Natural killer cell treated with Interleukin-12 subunit alpha and Interleukin-12 subunit beta and Interleukin-15 and Interleukin-18, amount 100 ng/mL, for 72 hours (primary cell): ENCODE results near the gene WDFY4. TPM values are rescaled to one million over a fixed set of nuclear protein-coding genes. Genes with fewer than 3 reads are reported as not detected.

ENCODE experiments used
- ATAC-seq, 2 donors: fragments of 150-1000 bp; cut with Tn5 transposase in 1 of 2; sonication (Bioruptor Pico), chemical (Tn5 transposase) in 1 of 2; 2 replicates each; pipeline ENCODE4 v1.10.0; 2021
- DNase-seq: peaks from one replicate; pipeline ENCODE4 v3.0.0; 2022; ENCODE audit warnings: low spot score
- H3K27ac Mint-ChIP-seq, 2 donors: 1 replicate in 1 of 2; 2 replicates in 1 of 2; pipeline ENCODE4 v1.8.0; 2022; ENCODE audit warnings: mixed read lengths in 2 of 2, mild to moderate bottlenecking in 1 of 2, moderate library complexity in 1 of 2
- H3K27me3 Mint-ChIP-seq, 2 donors: 1 replicate in 1 of 2; 2 replicates in 1 of 2; pipeline ENCODE4 v1.8.0; 2022; ENCODE audit warnings: mixed read lengths in 2 of 2
- H3K36me3 Mint-ChIP-seq: one replicate; pipeline ENCODE4 v1.8.0; 2022; ENCODE audit warnings: mixed read lengths
- H3K4me1 Mint-ChIP-seq, 2 donors: 1 replicate in 1 of 2; 2 replicates in 1 of 2; pipeline ENCODE4 v1.8.0; 2022; ENCODE audit warnings: low read depth in 2 of 2, mixed read lengths in 2 of 2, mild to moderate bottlenecking in 1 of 2
- H3K4me3 Mint-ChIP-seq: one replicate; pipeline ENCODE4 v1.8.0; 2022; ENCODE audit warnings: mixed read lengths
- H3K9me3 Mint-ChIP-seq: 2 replicates; pipeline ENCODE4 v1.8.0; 2022; ENCODE audit warnings: mixed read lengths
- total RNA-seq, 2 donors: library from RNA; stranded (reverse); gene quantifications; one replicate each; pipeline ENCODE4 v1.2.3, GENCODE V29; 2022

Gene WDFY4
- total RNA-seq, 2 donors from 2014 or later: 2.0 TPM; not detected in 1

DNA sequence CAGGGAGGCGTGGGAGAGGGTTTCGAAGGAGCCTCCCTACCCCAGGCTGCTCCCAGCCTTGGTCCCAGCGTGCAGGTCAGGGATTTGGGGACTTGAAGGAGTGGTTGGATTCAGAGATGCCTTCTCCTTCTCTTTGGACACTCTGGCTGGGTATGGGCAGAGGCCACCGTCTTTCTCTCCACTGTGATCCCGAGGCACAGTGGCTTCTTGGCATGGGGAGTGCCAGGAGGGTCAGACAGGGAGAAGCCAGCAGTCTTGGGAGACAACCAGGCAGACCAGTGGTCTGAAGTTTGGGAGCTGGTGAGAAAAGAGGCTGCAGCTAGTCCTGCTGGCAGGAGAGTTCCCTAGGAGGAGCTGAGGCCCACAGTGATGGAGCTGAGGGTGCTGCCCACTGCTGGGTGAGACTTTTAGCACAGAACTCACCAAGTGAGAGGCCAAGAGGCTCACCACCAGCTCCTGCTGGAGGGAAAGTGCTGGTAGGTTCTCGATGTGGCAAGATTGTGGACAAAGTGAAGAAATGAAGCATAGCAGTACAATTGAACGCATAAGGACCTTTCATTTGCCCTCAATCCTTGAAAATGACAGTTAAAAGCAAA, 35.2 kb upstream of the WDFY4 start:
- peaks cover 23 to 59% of the 10 kb centered on the region in 2 donors for H3K27me3 Mint-ChIP-seq
- peak; percentile 60 to 81 for ATAC-seq

DNA sequence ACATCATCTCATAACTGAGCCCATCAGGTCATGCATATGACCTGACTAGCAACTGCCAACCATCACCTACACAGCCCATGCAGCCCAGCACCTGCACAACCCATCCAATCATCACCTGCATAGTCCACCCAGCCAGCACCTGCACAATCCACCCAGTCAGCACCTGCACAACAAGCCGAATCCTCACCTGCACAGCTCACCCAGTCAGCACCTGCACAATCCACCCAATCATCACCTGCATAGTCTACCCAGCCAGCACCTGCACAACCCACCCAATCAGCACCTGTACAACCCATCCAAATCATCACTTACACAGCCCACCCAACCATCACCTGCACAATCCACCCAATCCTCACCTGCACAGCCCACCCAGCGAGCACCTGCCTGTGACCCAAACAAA, 33.4 kb upstream of the WDFY4 start:
- Mint-ChIP-seq H3K4me1 (peaks cover 19 to 35% of the 10 kb centered on the region in 2 donors), H3K27ac (no peak overlapping the region), H3K9me3 (no peaks in the 10 kb centered on the region), H3K27me3 (peaks cover 29 to 53% of the 10 kb centered on the region in 2 donors), H3K4me3 (no peak overlapping the region), H3K36me3 (peaks cover 6% of the 10 kb centered on the region)
- DNase-seq: no peak
- ATAC-seq: no peak

More for the DNA sequence above, 35.2 kb upstream of the WDFY4 start:
- H3K4me3 Mint-ChIP-seq: no peak overlapping the region
- H3K27ac Mint-ChIP-seq: no peak overlapping the region
- H3K36me3 Mint-ChIP-seq: no peaks in the 10 kb centered on the region
- no peak for DNase-seq
- peaks cover 11 to 29% of the 10 kb centered on the region in 2 donors for H3K4me1 Mint-ChIP-seq
- no peaks in the 10 kb centered on the region for H3K9me3 Mint-ChIP-seq

GRCh38 chr10:48651839-48652238, 32.8 kb upstream of the WDFY4 start:
- Mint-ChIP-seq H3K9me3 (no peaks in the 10 kb centered on the region), H3K4me3 (no peak overlapping the region), H3K27me3 (peaks cover 32 to 53% of the 10 kb centered on the region in 2 donors), H3K36me3 (peaks cover 6% of the 10 kb centered on the region), H3K27ac (no peak overlapping the region), H3K4me1 (peaks cover 24 to 39% of the 10 kb centered on the region in 2 donors)
- ATAC-seq: no peak
- no peak for DNase-seq

DNA sequence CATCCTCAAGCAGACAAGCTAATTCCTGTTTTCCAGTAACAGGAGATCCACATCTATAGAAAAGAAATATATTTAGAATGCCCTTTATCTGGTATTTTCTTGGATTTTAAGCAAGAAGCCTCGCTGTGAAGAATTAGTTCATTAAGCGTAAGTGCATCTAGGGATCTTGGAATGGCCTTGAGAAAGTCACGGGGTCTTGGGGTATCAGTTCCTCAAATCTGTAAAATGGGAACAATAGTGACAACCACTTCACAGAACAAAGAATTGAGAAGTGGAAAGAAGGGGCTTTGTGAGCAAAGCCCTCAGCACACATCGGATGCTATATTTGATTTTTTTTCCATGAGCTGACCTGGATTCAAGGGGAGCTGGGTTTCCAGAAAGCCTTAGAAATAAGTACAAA, 32.3 kb upstream of the WDFY4 start:
- DNase-seq (no peak), ATAC-seq (no peak)
- no peak overlapping the region for H3K27ac Mint-ChIP-seq
- peaks cover 6% of the 10 kb centered on the region for H3K36me3 Mint-ChIP-seq
- H3K4me1 Mint-ChIP-seq: peaks cover 24 to 39% of the 10 kb centered on the region in 2 donors
- H3K27me3 Mint-ChIP-seq: peaks cover 32 to 53% of the 10 kb centered on the region in 2 donors
- H3K9me3 Mint-ChIP-seq: no peaks in the 10 kb centered on the region
- H3K4me3 Mint-ChIP-seq: no peak overlapping the region

DNA sequence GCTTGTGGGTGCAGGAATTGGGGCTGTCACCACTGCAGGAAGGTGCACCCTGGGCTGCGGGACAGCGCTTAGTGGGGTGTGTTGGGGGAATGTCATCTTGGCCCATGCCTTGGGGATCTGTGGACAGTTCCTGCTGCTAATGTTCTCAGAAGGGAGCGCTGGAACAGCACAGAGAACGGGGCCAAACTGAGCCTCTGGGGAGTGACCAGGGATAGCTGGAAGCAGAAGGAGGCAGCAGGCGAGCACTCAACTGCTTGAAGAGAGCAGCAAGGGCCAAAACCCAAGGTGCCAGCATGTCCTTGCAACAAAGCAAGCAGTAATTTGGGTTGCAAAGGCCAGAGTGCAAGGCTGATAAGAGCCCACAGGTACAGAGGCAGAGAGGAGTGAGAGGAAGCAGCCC, 31.3 kb upstream of the WDFY4 start:
- Mint-ChIP-seq H3K27me3 (peaks cover 31 to 51% of the 10 kb centered on the region in 2 donors), H3K4me3 (no peak overlapping the region)
- no peak for ATAC-seq

DNA sequence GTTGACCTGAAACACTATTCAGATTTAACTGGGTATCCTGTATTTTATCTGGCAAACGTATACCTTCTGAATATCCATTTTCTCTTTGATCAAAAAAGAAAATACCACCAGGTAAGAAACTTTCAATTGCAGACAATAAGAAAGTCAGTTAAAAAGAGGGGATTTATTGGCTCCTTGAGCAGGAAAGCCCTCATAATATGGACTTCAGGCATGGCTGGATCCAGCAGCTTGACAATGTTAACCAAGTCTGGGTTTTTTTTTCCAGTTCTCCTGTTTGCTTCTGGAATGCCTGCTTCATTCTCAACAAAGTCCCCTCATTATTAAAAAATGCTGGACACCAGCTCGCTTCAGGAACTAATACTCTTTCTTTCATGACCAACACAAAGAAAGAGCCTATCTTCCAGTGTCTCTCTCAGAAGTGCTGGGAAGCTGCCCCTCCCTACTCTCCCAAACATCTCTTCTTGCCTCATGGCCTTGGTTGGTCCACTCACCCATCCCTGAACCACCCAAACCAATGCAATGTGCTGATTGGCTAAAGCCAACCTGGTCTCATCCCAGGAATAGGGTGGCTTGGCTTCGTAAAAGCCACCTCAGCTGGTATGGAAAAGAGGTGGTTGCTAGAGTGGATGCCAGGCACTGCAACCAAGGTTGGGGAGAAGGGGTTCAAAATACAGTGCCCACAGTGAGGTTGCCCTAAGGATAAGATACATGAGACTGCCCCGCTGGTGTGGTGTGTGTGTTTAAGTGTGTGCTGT, 30.6 kb upstream of the WDFY4 start:
- peaks cover 6% of the 10 kb centered on the region for H3K36me3 Mint-ChIP-seq
- DNase-seq (no peak), ATAC-seq (no peak)
- peak overlapping the region in 1 of 2 donors; percentile 53 for H3K27ac Mint-ChIP-seq
- H3K4me1 Mint-ChIP-seq: peaks cover 21 to 30% of the 10 kb centered on the region in 2 donors
- peaks cover 31 to 44% of the 10 kb centered on the region in 2 donors for H3K27me3 Mint-ChIP-seq
- H3K9me3 Mint-ChIP-seq: no peaks in the 10 kb centered on the region
- H3K4me3 Mint-ChIP-seq: peak overlapping the region; percentile 85

More for the DNA sequence above, 31.3 kb upstream of the WDFY4 start:
- no peak for DNase-seq
- peaks cover 21 to 36% of the 10 kb centered on the region in 2 donors for H3K4me1 Mint-ChIP-seq
- H3K27ac Mint-ChIP-seq: no peak overlapping the region
- peaks cover 6% of the 10 kb centered on the region for H3K36me3 Mint-ChIP-seq
- H3K9me3 Mint-ChIP-seq: no peaks in the 10 kb centered on the region

DNA sequence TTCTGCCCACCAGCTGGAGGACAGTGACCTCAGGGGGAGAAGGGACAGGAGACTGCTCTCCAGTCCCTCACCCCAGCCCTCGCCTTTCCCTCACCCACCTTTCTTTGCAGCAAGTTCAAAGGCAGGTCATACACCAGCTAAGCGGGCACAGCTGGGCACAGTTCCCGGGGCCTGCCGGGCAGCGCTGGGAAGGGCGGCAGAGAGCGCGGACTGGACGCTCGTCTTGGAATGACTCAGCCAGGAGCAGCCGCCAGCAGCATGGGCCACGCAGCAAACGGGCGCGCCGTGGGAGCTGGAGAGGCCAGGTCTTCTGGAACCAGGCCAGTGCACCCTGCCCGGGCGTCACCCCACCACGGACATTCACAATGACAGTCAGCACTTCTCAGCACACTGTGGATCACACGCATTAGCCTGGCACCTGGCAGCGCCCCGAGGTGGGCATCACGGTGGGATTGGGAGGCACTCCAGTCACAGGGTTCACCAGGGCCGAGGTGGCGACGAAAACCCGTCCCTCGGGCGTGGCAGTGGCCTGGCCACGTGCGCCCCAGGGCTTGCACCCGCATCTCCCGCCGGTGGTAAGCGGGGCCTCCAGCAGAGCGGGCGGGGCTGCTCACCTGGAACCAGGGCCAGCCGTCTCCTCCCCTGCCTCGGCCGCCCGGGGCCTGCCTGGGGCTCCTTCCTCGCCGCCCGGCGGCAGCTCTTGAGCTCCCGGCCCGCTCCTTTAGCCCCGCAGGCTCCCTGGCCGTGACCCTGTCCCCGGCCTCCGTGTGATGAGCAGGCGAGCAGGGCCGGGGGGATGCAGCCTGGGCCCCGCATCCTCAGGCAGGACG, 29.0 kb upstream of the WDFY4 start:
- H3K9me3 Mint-ChIP-seq: no peaks in the 10 kb centered on the region
- peaks cover 19 to 21% of the 10 kb centered on the region in 2 donors for H3K4me1 Mint-ChIP-seq
- DNase-seq (no peak), ATAC-seq (peak in 1 of 2 donors; percentile 61)
- peak overlapping the region in 1 of 2 donors; percentile 53 for H3K27ac Mint-ChIP-seq
- H3K27me3 Mint-ChIP-seq: peaks cover 31 to 40% of the 10 kb centered on the region in 2 donors
- peaks cover 6% of the 10 kb centered on the region for H3K36me3 Mint-ChIP-seq
- peak overlapping the region; percentile 85 for H3K4me3 Mint-ChIP-seq

- H3K4me3 Mint-ChIP-seq: peak overlapping the region; percentile 83
- ATAC-seq (peak; percentile 96 to 99), DNase-seq (peak; percentile 95)
- H3K9me3 Mint-ChIP-seq: no peaks in the 10 kb centered on the region
- H3K27me3 Mint-ChIP-seq: peaks cover 28 to 35% of the 10 kb centered on the region in 2 donors
- no peak overlapping the region for H3K27ac Mint-ChIP-seq
- peaks cover 6% of the 10 kb centered on the region for H3K36me3 Mint-ChIP-seq
- peaks cover 19 to 21% of the 10 kb centered on the region in 2 donors for H3K4me1 Mint-ChIP-seq
These were observed 28.3 kb upstream of the WDFY4 start for GRCh38 chr10:48656241-48656913.

DNA sequence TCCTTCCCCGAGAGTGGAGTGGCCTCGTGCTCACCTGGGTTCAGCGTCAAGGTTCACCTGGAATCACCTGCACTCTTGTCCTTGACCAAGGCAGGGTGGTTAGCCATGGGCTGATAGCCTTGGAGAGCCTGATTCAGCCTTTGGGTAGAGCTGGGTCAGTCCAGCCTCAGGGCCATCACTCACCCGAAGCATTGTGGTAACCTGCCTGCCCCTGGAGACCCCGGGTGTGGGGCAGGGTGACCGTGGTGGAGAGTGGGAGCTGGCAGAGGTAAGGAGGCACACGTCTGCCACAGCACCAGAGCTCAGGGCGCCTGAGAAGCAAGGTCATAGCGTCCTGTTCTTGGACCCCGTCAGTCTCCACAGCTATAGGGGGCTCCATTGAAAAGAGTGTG, 27.8 kb upstream of the WDFY4 start:
- Mint-ChIP-seq H3K27me3 (peaks cover 25 to 31% of the 10 kb centered on the region in 2 donors), H3K4me3 (peak overlapping the region; percentile 83), H3K36me3 (peaks cover 6% of the 10 kb centered on the region), H3K9me3 (no peaks in the 10 kb centered on the region), H3K4me1 (peaks cover 19 to 21% of the 10 kb centered on the region in 2 donors), H3K27ac (no peak overlapping the region)
- DNase-seq: no peak
- ATAC-seq: no peak

- no peak for DNase-seq
- Mint-ChIP-seq H3K4me3 (no peak overlapping the region), H3K9me3 (no peaks in the 10 kb centered on the region), H3K27ac (no peak overlapping the region), H3K36me3 (peaks cover 6% of the 10 kb centered on the region), H3K27me3 (peaks cover 25 to 29% of the 10 kb centered on the region in 2 donors), H3K4me1 (peaks cover 19 to 21% of the 10 kb centered on the region in 2 donors)
- ATAC-seq: no peak
These were observed 27.3 kb upstream of the WDFY4 start for GRCh38 chr10:48657416-48657815.

DNA sequence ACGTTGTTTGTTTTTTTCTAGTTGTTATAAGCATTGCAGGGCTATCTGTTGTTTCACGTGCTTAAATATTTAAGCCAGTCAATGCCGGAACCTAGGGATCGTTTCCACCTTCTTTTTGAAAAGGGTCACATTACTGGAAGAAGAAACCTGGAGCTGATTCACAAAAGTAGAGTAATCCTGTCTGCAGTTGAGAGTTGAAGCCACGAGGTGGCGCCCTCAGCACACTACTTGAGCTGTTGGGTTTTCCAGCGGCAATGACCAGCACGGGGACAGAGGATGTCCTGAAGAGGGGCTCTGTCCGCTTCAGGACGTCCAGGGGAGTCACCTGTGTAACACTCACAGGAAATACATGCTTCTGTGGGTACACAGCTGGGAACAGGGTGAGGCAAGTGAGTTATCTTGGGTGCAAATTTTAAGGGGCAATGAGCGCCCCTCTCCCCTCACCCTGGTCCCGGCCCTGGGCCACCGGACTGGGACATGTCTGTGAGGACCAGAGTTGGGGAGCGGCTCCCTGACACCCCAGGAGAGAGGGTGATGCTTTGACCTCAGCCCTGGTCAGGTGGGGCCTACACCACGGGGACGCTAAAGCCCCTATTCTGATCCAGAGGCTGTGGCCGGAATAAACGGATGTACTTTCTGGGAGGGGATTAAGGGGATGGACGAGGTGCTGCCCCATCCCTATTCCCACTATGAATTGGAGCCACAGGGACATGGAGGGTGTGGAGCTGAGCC, 26.3 kb upstream of the WDFY4 start:
- peaks cover 19 to 21% of the 10 kb centered on the region in 2 donors for H3K4me1 Mint-ChIP-seq
- H3K9me3 Mint-ChIP-seq: no peaks in the 10 kb centered on the region
- ATAC-seq (no peak), DNase-seq (peak; percentile 79)
- H3K4me3 Mint-ChIP-seq: no peak overlapping the region
- peaks cover 6% of the 10 kb centered on the region for H3K36me3 Mint-ChIP-seq
- peak overlapping the region in 1 of 2 donors; percentile 31 for H3K27ac Mint-ChIP-seq
- H3K27me3 Mint-ChIP-seq: peaks cover 19 to 20% of the 10 kb centered on the region in 2 donors

DNA sequence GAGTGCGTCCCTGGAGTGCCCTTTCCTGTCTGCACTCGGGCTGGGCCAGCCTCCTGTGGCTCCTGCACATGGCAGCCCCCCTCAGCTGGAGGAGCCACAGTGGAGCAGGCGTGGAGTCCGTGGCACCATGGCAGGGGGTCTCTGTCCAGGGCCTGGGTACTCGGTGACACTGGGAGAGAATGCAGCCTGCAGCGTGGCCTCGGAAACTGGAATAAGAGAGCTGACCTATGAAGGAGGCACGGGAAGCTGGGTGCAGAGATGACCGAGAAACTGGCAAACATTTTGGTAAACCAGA, 25.8 kb upstream of the WDFY4 start:
- peaks cover 19 to 21% of the 10 kb centered on the region in 2 donors for H3K4me1 Mint-ChIP-seq
- peaks cover 6% of the 10 kb centered on the region for H3K36me3 Mint-ChIP-seq
- DNase-seq: no peak

GRCh38 chr10:48659790-48660189, 24.9 kb upstream of the WDFY4 start:
- Mint-ChIP-seq H3K4me1 (peaks cover 12 to 15% of the 10 kb centered on the region in 2 donors), H3K9me3 (no peaks in the 10 kb centered on the region), H3K27ac (no peak overlapping the region), H3K27me3 (peaks cover 11 to 14% of the 10 kb centered on the region in 2 donors), H3K4me3 (no peak overlapping the region), H3K36me3 (peaks cover 4% of the 10 kb centered on the region)
- DNase-seq: no peak
- ATAC-seq: no peak

More for the DNA sequence above, 25.8 kb upstream of the WDFY4 start:
- ATAC-seq: no peak
- H3K27ac Mint-ChIP-seq: peak overlapping the region in 1 of 2 donors; percentile 31
- no peak overlapping the region for H3K4me3 Mint-ChIP-seq
- peaks cover 18 to 19% of the 10 kb centered on the region in 2 donors for H3K27me3 Mint-ChIP-seq
- H3K9me3 Mint-ChIP-seq: no peaks in the 10 kb centered on the region
